HAP-1 (cell line): Measurements from ENCODE around the gene KAT2B.
A peak's percentile ranks its signal among the peaks of the same experiment; 100 is the strongest.

ENCODE experiments used
- DNase-seq, 2 experiments: peaks; one replicate each; pipeline ENCODE4 v3.0.0-alpha.2; 2016 to 2020; ENCODE audit warnings: low spot score in 2 of 2
- H3K27me3 ChIP-seq: fragments of 250-450 bp; sonication (Bioruptor Pico); 2 replicates; pipeline ENCODE4 v1.5.1; 2020; ENCODE audit warnings: low read depth, mild to moderate bottlenecking, moderate library complexity
- H3K36me3 ChIP-seq: fragments of 250-450 bp; sonication (Bioruptor Pico); replicated peaks from 2 replicates; pipeline ENCODE4 v1.5.1; 2020; ENCODE audit warnings: mild to moderate bottlenecking
- H3K4me1 ChIP-seq: fragments of 250-450 bp; sonication (Bioruptor Pico); 2 replicates; pipeline ENCODE4 v1.5.1; 2020; ENCODE audit warnings: mild to moderate bottlenecking
- H3K4me3 ChIP-seq: fragments of 250-450 bp; sonication (Bioruptor Pico); 2 replicates; pipeline ENCODE4 v1.5.1; 2020; ENCODE audit warnings: mild to moderate bottlenecking, moderate library complexity
- H3K9me3 ChIP-seq: fragments of 250-450 bp; sonication (Bioruptor Pico); 2 replicates; pipeline ENCODE4 v1.5.1; 2020; ENCODE audit warnings: mild to moderate bottlenecking, moderate library complexity
- in situ Hi-C: fragments of 300-500 bp; cut with MboI; formaldehyde crosslinking; loops from 3 replicates; pipeline ENCODE4 v1.14.3; 2020; ENCODE audit warnings: low sequenced_read_pairs, inconsistent platforms, mixed read lengths

Gene KAT2B

GRCh38 chr3:20141316-20141715, 101.1 kb downstream of the KAT2B start:
- Histone ChIP-seq H3K27me3 (no peaks in the 10 kb centered on the region), H3K9me3 (no peaks in the 10 kb centered on the region), H3K36me3 (no peaks in the 10 kb centered on the region; the same call in 1 of the 2 replicates), H3K4me3 (no peak overlapping the region), H3K4me1 (peaks cover 24% of the 10 kb centered on the region)
- DNase-seq: peak; percentile 63 to 77
- in situ Hi-C loops: no loop called here

GRCh38 chr3:20141851-20142250, 101.6 kb downstream of the KAT2B start:
- no peaks in the 10 kb centered on the region for H3K9me3 ChIP-seq
- H3K27me3 ChIP-seq: no peaks in the 10 kb centered on the region
- H3K4me1 ChIP-seq: peaks cover 24% of the 10 kb centered on the region
- H3K36me3 ChIP-seq: no peaks in the 10 kb centered on the region; the same call in 1 of the 2 replicates
- in situ Hi-C loops: no loop called here
- no peak overlapping the region for H3K4me3 ChIP-seq
- peak; percentile 63 to 73 for DNase-seq

- H3K4me3 ChIP-seq: no peak overlapping the region
- no peaks in the 10 kb centered on the region; the same call in 1 of the 2 replicates for H3K36me3 ChIP-seq
- no peak for DNase-seq
- H3K9me3 ChIP-seq: no peaks in the 10 kb centered on the region
- H3K27me3 ChIP-seq: no peaks in the 10 kb centered on the region
- peaks cover 24% of the 10 kb centered on the region for H3K4me1 ChIP-seq
- in situ Hi-C loops: no loop called here
These were observed 102.3 kb downstream of the KAT2B start for GRCh38 chr3:20142517-20142916.

DNA sequence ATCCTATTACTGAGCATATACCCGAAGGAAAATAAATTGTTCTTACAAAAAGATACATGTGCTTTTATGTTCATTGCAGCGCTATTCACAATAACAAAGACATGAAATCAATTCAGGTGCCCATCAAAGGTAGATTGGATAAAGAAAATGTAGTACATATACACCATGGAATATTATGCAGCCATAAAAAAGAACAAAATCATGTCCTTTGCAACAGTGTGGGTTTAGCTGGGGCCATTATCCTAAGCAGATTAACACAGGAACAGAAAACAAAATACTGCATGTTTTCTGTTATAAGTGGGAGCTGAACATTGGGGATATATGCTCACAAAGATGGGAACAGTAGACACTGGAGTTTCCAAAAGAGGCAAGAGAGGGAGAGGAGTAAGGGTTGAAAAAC, 103.3 kb downstream of the KAT2B start:
- in situ Hi-C loops: no loop called here
- no peak overlapping the region for H3K4me3 ChIP-seq
- H3K9me3 ChIP-seq: no peaks in the 10 kb centered on the region
- peaks cover 24% of the 10 kb centered on the region for H3K4me1 ChIP-seq
- no peaks in the 10 kb centered on the region; the same call in 1 of the 2 replicates for H3K36me3 ChIP-seq
- no peak for DNase-seq
- H3K27me3 ChIP-seq: no peaks in the 10 kb centered on the region

DNA sequence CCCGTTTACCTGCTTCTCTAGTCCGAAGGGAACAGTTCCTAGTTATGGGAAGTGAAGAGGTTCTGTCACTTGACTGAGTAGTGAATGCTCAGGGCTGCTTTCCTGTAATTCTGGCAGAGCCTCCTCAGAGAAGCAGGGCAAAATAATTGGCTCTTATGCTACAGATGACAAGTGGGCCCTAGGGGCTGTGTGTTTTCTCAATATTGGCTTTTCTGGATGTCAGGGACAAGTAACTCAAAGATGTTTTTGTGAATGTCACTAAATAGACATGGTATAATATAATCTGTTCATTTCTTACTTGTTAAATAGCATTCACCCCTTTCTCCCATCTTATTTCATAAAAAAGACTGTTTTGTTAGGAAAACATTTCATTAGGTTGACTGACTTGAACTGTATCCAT, 105.6 kb downstream of the KAT2B start:
- Histone ChIP-seq H3K27me3 (no peaks in the 10 kb centered on the region), H3K36me3 (no peaks in the 10 kb centered on the region; the same call in none of the 2 replicates), H3K4me3 (no peak overlapping the region), H3K4me1 (peaks cover 16% of the 10 kb centered on the region), H3K9me3 (no peaks in the 10 kb centered on the region)
- in situ Hi-C loops: no loop called here
- DNase-seq: no peak

DNA sequence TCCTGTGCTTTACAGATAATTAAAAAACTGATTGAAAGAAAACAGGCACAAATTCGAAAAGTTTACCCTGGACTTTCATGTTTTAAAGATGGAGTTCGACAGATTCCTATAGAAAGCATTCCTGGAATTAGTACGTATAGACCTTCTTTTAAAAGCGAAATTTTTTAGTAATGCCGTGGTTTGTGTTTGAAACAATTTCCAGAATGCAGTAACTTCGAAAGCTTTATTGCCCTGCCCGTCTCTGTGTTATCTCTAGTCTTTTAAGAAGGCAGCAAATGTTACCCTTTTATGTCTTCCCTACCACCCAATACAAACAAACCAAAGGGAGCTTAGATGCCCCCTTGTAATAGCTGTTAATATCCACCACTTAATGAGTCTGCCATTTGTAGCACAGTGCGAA, 106.1 kb downstream of the KAT2B start:
- H3K36me3 ChIP-seq: no peaks in the 10 kb centered on the region; the same call in none of the 2 replicates
- no peak for DNase-seq
- in situ Hi-C loops: no loop called here
- H3K9me3 ChIP-seq: no peaks in the 10 kb centered on the region
- H3K27me3 ChIP-seq: no peaks in the 10 kb centered on the region
- H3K4me1 ChIP-seq: peaks cover 12% of the 10 kb centered on the region
- no peak overlapping the region for H3K4me3 ChIP-seq

DNA sequence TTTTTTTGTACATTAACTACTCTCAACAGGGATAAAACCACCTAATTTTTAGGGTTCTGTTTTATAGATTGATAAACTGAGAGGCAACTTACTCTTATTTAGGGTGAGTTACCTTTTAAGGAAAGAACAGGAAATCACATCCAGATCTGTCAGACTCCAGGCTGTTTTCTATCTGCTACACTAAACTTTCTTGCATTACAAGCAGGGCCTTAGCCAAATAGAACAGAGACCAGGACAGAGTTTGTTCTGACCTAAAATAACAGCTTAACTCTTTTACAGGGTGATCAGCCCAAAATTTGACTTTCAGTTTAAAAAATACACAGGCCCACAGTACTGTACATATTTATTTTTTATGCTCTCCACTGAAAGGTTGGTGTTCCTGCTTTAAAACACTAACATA, 107.1 kb downstream of the KAT2B start:
- in situ Hi-C loops: no loop called here
- Histone ChIP-seq H3K27me3 (no peaks in the 10 kb centered on the region), H3K9me3 (no peaks in the 10 kb centered on the region), H3K4me1 (peaks cover 9% of the 10 kb centered on the region), H3K4me3 (no peak overlapping the region), H3K36me3 (no peaks in the 10 kb centered on the region; the same call in none of the 2 replicates)
- no peak for DNase-seq

DNA sequence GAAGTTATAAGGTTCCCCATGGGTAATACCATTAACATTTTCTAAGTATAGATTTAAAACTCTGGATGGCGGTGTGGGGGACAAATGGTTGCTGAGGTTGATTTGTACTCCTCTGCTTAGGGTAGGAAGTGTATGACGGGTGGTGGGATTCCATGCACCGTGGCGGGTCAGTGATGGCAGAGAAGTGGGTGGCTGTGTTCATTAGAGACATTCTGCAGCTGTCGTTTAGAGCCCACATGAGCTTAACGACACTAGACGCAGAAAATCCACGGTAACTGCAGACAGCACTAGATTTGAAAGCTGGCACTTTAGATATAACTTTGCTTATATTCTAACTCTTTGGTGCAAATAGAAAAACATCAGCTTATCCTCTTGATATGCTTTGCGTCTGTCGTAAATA, 108.2 kb downstream of the KAT2B start:
- DNase-seq: no peak
- in situ Hi-C loops: no loop called here

DNA sequence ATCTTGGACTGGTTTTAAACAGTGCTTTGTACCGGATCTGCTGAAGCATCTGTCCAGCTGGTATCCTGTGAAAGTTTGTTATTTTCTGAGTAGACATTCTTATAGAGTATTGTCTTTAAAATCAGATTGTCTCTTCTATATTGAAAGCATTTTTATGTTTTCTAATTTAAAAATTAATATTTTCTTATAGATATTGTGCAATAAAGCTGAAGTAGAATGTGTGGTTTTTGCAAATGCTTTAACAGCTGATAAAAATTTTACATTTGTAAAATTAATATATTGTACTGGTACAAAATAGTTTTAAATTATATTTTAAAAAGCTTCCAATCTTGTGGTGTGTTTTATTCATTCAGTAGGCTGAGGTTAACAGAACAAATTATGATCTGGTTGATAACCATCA, 113.8 kb downstream of the KAT2B start:
- DNase-seq: no peak
- Histone ChIP-seq H3K4me1 (peaks cover 10% of the 10 kb centered on the region), H3K27me3 (no peaks in the 10 kb centered on the region), H3K36me3 (peaks cover 23% of the 10 kb centered on the region), H3K4me3 (no peak overlapping the region), H3K9me3 (no peaks in the 10 kb centered on the region)
- in situ Hi-C loops: no loop called here

More for the DNA sequence above, 108.2 kb downstream of the KAT2B start:
- Histone ChIP-seq H3K36me3 (no peaks in the 10 kb centered on the region; the same call in none of the 2 replicates), H3K4me1 (peaks cover 10% of the 10 kb centered on the region), H3K9me3 (no peaks in the 10 kb centered on the region), H3K27me3 (no peaks in the 10 kb centered on the region), H3K4me3 (no peak overlapping the region)

DNA sequence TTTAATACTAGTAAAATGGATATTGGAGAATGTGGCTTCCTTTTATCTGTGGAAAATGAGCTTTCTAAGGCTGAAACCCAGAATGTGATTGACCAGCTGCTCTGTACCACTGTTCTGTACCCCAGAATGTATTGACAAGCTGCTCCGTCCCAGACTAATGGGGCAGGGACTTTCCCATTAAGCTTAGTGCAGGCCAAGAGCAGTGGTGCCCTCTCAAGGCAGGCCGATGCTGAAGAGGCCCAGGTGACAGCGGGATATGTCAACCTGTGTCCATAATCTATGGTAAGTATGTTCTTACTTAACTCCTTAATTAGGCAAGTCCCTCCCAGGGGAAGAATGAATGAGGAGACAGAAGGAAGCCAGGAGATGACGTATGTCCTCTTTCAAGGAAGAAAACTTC, 114.7 kb downstream of the KAT2B start:
- H3K4me3 ChIP-seq: no peak overlapping the region
- in situ Hi-C loops: no loop called here
- peaks cover 10% of the 10 kb centered on the region for H3K4me1 ChIP-seq
- H3K27me3 ChIP-seq: no peaks in the 10 kb centered on the region
- no peak for DNase-seq
- peaks cover 32% of the 10 kb centered on the region for H3K36me3 ChIP-seq
- no peaks in the 10 kb centered on the region for H3K9me3 ChIP-seq

DNA sequence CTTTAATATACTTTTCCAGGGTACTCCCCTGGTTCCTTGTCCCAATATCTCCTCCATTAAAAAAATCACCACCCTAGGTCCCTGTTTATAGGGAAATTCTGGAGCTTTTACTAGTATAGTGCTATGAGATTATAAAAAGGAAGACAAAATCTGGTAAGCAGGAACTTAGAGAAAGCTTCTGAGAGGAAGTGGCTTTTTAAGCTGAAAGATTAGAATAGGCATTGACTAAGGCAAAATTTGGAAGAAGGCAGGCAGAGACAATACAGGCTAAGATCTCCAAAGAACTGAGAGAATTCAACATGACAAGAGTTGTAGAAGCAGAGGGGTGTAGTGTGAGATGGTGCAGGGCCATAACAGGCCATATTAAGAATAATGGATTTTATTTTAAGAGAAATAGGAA, 120.0 kb downstream of the KAT2B start:
- H3K27me3 ChIP-seq: no peaks in the 10 kb centered on the region
- no peak for DNase-seq
- in situ Hi-C loops: no loop called here
- H3K4me3 ChIP-seq: no peak overlapping the region
- no peaks in the 10 kb centered on the region for H3K9me3 ChIP-seq
- H3K36me3 ChIP-seq: peaks cover 51% of the 10 kb centered on the region
- no peaks in the 10 kb centered on the region for H3K4me1 ChIP-seq

DNA sequence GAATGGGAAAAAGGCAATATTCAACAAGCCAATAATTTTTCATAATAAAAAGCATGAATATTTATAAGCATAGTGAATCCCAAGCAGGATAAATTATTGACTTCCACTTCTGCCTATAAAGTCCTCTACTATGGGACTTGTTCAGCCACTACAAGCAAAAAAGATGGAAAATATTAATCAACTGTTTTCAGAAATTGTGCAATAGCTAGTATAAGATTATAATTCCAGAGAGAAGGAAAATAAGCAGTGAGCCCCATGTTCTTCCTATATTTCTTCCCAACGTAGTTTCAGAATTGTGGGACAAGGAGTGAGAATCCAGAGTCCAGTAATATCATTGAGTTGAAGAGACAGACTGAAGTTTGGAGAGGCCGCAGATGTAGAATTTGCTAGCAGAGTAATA, 121.5 kb downstream of the KAT2B start:
- in situ Hi-C loops: no loop called here
- Histone ChIP-seq H3K36me3 (peaks cover 48% of the 10 kb centered on the region), H3K4me1 (no peaks in the 10 kb centered on the region), H3K9me3 (no peaks in the 10 kb centered on the region), H3K27me3 (no peaks in the 10 kb centered on the region), H3K4me3 (no peak overlapping the region)
- DNase-seq: no peak

GRCh38 chr3:20173844-20174410, 133.7 kb downstream of the KAT2B start:
- no peak for DNase-seq
- H3K9me3 ChIP-seq: no peaks in the 10 kb centered on the region
- no peaks in the 10 kb centered on the region for H3K4me1 ChIP-seq
- in situ Hi-C loops: no loop called here
- no peaks in the 10 kb centered on the region for H3K27me3 ChIP-seq
- H3K4me3 ChIP-seq: no peak overlapping the region
- H3K36me3 ChIP-seq: peaks cover 70% of the 10 kb centered on the region

GRCh38 chr3:20181276-20181675, 141.0 kb downstream of the KAT2B start:
- in situ Hi-C loops: no loop called here
- H3K4me3 ChIP-seq: no peak overlapping the region

DNA sequence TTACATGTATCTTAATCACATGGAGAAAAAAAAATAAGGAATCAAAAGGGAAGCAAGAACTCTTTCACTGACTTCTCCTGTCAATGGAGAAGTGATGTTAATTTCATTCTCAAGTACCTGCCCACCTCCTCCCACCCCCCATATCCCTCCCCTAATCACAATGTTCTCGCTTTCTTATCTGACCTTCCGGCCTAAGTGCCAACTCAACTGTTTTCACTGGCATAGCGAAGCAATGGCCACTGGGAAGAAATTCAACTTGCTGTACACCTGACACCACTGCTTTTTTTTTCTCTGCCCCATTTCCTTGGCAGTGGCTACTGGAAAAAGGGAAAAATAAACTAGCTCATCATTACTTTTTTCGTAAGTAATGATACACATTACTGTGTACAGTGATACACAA, 142.0 kb downstream of the KAT2B start:
- Histone ChIP-seq H3K4me3 (no peak overlapping the region), H3K36me3 (peaks cover 58% of the 10 kb centered on the region), H3K27me3 (no peaks in the 10 kb centered on the region), H3K4me1 (peaks cover 11% of the 10 kb centered on the region; the same call in 1 of the 2 replicates), H3K9me3 (no peaks in the 10 kb centered on the region)
- DNase-seq: no peak
- in situ Hi-C loops: no loop called here

More at GRCh38 chr3:20181276-20181675, 141.0 kb downstream of the KAT2B start:
- no peaks in the 10 kb centered on the region for H3K9me3 ChIP-seq
- H3K36me3 ChIP-seq: peaks cover 64% of the 10 kb centered on the region
- no peaks in the 10 kb centered on the region for H3K27me3 ChIP-seq
- no peak for DNase-seq
- H3K4me1 ChIP-seq: peaks cover 10% of the 10 kb centered on the region; the same call in 1 of the 2 replicates
